ENCODE measurements around the gene AGT. TPM values are rescaled to one million over a fixed set of nuclear protein-coding genes. Genes with fewer than 3 reads are reported as not detected.

The AGT gene
- total RNA-seq, 1 experiment from 2014 or later, result 0.93 TPM

GRCh38 chr1:230709619-230710542 lies 4.0 kb downstream of the AGT start:
- no peak for TF ChIP-seq ZFX (IDR thresholded peaks at IDR 0.05)
- no peak for TF ChIP-seq SIN3A (IDR thresholded peaks at IDR 0.05; ENCODE audit: low read depth)
- TF ChIP-seq RAD21 (IDR thresholded peaks at IDR 0.05; ENCODE audit: low read depth), result no peak
- TF ChIP-seq JUND (IDR thresholded peaks at IDR 0.05), result no peak
- no peak for TF ChIP-seq EZH2phosphoT487 (IDR thresholded peaks at IDR 0.05; ENCODE audit: borderline replicate concordance)
- TF ChIP-seq ELF1 (IDR thresholded peaks at IDR 0.05; ENCODE audit: borderline replicate concordance, low read depth), result no peak
- TF ChIP-seq POLR2AphosphoS5 (IDR thresholded peaks at IDR 0.05; ENCODE audit: low read depth, low read length), result no peak
- no peak for TF ChIP-seq ZBTB33 (IDR thresholded peaks at IDR 0.05; ENCODE audit: extremely low read depth, insufficient replicate concordance, low read length)
- TF ChIP-seq ZNF274 (IDR thresholded peaks at IDR 0.05; ENCODE audit: low read depth, low read length), result no peak
- no peak for TF ChIP-seq MAX (IDR thresholded peaks at IDR 0.05)
- no peak for TF ChIP-seq YY1 (IDR thresholded peaks at IDR 0.05; ENCODE audit: extremely low read depth, insufficient replicate concordance, low read depth, low read length)
- no peak for TF ChIP-seq SP1 (IDR thresholded peaks at IDR 0.05; ENCODE audit: low read depth)
- no peak for TF ChIP-seq EGR1 (IDR thresholded peaks at IDR 0.05; ENCODE audit: low read depth)
- TF ChIP-seq CBX3 (IDR thresholded peaks at IDR 0.05; ENCODE audit: low read depth), result no peak
- Histone ChIP-seq H3K79me2 (ENCODE audit: insufficient read depth, low read length) (no peaks in the 10 kb centered on the region), H3K9me3 (ENCODE audit: control insufficient read depth in 1 of 2, insufficient read depth in 1 of 2, low read depth in 1 of 2, low read length in 2 of 2) (no peaks in the 10 kb centered on the region), H3K9me2 (ENCODE audit: insufficient read depth) (no peaks in the 10 kb centered on the region), H3K27me3 (ENCODE audit: insufficient read depth, low read length) (no peaks in the 10 kb centered on the region), H4K20me1 (ENCODE audit: insufficient read depth) (no peaks in the 10 kb centered on the region), H3K36me3 (ENCODE audit: control insufficient read depth in 1 of 2, insufficient read depth in 2 of 2, low read length in 2 of 2) (no peaks in the 10 kb centered on the region), H3K4me2 (ENCODE audit: low read length) (no peak overlapping the region), H3K9ac (ENCODE audit: low read length) (no peak overlapping the region), H3K4me3 (replicated peaks in 1 of 2; ENCODE audit: low read depth in 1 of 2, low read length in 2 of 2) (no peak overlapping the region), H2AFZ (ENCODE audit: low read depth, low read length, poor library complexity, severe bottlenecking) (no peak overlapping the region), H3K27ac (ENCODE audit: low read depth, low read length) (no peak overlapping the region), H3K4me1 (ENCODE audit: control insufficient read depth in 1 of 2, insufficient read depth in 2 of 2, low read length in 2 of 2) (no peaks in the 10 kb centered on the region)
- BruUV-seq (replicated peaks), result no TSS peak
- ChIA-PET RAD21 (ENCODE audit: low non-redundant PET in 1 of 2, low total read pairs in 2 of 2, uncharacterized antibody in 2 of 2, unreplicated experiment in 2 of 2) (no interaction called here), POLR2A (no interaction called here), CTCF (no interaction called here)
- DNase-seq (ENCODE audit: low read depth, low spot score), result no peak
- no peak for ATAC-seq
- intact Hi-C loops (cut with micrococcal nuclease), result no loop called here
